Measurements from ENCODE around the gene AGBL3. TPM values are rescaled to one million over a fixed set of nuclear protein-coding genes. Genes with fewer than 3 reads are reported as not detected.

Gene AGBL3
- polyA plus RNA-seq, 2 of the 4 experiments (the other 2 are of a cell fraction) = 2.2 to 4.3 TPM

DNA sequence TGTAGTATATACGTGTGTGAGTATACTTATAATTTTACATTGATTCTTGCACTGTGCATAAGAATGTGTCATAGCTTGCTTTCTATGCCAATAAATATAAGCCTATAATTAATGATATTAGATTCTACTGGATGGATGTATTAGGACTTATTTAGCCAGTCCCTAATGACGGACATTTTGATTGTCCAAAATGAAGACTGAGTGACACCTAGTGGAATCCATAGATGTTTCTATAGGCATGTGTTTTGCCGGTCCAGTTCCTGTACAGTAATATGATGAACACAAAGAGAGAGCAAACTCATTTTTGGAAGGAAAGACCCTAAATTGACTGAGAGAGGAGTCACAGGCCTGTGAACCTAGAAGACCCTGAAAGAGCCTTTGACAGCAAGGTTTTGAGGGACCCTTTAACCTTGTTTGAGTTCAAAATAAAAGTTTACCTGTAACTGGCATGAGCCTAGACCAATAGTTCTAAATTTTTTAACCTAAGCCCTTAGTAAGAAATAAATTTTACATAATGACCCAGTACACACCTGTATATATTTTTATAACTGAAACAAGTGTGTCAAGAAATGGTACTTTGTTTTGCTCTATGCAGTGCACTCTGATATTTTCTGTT lies 42.4 kb upstream of the AGBL3 start:
- no peaks in the 10 kb centered on the region for H3K9me3 ChIP-seq
- FAIRE-seq (peak; percentile 51), ATAC-seq (peak; percentile 75 to 84; a peak in 5 of 6 replicates), DNase-seq (ENCODE audit: low read depth in 1 of 2, low spot score in 1 of 2) (peak; percentile 44 to 63)
- H3K27ac ChIP-seq = no peak overlapping the region
- ChIA-PET CTCF (interaction anchor here (0.7 to 13.2 kb wide), 17 partner anchors 9 to 312 kb away, joined by 3 to 132 read pairs (median 3); partner anchors contain the start of gene BPGM), POLR2A (no interaction called here)
- peaks cover 43% of the 10 kb centered on the region for H3K4me1 ChIP-seq
- TF ChIP-seq, protein P1, sequence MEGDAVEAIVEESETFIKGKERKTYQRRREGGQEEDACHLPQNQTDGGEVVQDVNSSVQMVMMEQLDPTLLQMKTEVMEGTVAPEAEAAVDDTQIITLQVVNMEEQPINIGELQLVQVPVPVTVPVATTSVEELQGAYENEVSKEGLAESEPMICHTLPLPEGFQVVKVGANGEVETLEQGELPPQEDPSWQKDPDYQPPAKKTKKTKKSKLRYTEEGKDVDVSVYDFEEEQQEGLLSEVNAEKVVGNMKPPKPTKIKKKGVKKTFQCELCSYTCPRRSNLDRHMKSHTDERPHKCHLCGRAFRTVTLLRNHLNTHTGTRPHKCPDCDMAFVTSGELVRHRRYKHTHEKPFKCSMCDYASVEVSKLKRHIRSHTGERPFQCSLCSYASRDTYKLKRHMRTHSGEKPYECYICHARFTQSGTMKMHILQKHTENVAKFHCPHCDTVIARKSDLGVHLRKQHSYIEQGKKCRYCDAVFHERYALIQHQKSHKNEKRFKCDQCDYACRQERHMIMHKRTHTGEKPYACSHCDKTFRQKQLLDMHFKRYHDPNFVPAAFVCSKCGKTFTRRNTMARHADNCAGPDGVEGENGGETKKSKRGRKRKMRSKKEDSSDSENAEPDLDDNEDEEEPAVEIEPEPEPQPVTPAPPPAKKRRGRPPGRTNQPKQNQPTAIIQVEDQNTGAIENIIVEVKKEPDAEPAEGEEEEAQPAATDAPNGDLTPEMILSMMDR (IDR thresholded peaks at IDR 0.05) = peak; percentile 76
- peak; percentile 84 for TF ChIP-seq SMC3 (IDR thresholded peaks at IDR 0.05)
- TF ChIP-seq RAD21 (conservative IDR thresholded peaks at IDR 0.05 in 1 of 2, IDR thresholded peaks at IDR 0.05 in 1 of 2) = peak; percentile 86 to 87
- TF ChIP-seq TFCP2L1 (CRISPR knock-in tag; IDR thresholded peaks at IDR 0.05) = no peak
- TF ChIP-seq PHF8 (IDR thresholded peaks at IDR 0.05; ENCODE audit: borderline replicate concordance, low read depth) = no peak
- TF ChIP-seq, protein P2, sequence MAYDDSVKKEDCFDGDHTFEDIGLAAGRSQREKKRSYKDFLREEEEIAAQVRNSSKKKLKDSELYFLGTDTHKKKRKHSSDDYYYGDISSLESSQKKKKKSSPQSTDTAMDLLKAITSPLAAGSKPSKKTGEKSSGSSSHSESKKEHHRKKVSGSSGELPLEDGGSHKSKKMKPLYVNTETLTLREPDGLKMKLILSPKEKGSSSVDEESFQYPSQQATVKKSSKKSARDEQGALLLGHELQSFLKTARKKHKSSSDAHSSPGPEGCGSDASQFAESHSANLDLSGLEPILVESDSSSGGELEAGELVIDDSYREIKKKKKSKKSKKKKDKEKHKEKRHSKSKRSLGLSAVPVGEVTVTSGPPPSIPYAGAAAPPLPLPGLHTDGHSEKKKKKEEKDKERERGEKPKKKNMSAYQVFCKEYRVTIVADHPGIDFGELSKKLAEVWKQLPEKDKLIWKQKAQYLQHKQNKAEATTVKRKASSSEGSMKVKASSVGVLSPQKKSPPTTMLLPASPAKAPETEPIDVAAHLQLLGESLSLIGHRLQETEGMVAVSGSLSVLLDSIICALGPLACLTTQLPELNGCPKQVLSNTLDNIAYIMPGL (CRISPR knock-in tag; IDR thresholded peaks at IDR 0.05; ENCODE audit: borderline replicate concordance) = no peak
- no peak overlapping the region for H3K4me3 ChIP-seq
- WGBS (ENCODE audit: missing lambda C conversion rate) = 62% methylated on average over 3 of the region's 3 CpGs
- no peak overlapping the region for H3K4me2 ChIP-seq

DNA sequence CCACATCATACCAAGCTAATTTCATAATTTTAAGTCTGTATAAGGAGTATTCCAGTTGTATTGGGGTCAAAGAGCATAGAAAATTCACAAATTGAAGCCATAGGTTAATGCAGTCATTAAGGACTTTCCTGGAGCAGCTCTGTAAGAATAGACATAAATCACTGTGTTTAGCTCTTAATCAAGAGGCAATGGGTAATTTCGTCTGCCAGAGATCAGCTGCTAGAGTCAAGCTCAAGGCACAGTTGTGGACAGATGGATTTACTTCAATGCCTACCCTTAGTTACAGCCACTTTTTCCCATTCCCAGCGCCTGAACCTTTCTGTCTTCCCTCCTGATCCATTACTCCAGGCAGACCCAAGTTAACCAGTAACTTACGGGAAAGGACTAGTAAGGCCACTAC lies 40.6 kb upstream of the AGBL3 start:
- no peak overlapping the region for H3K4me2 ChIP-seq
- H3K27ac ChIP-seq = no peak overlapping the region
- no peaks in the 10 kb centered on the region for H3K9me3 ChIP-seq
- WGBS (ENCODE audit: missing lambda C conversion rate) = 64% methylated on average over 3 of the region's 3 CpGs
- TF ChIP-seq FOSL2 (IDR thresholded peaks at IDR 0.05) = no peak
- no peak for TF ChIP-seq FOSL2 (CRISPR knock-in tag; IDR thresholded peaks at IDR 0.05)
- TF ChIP-seq RARB (CRISPR knock-in tag; IDR thresholded peaks at IDR 0.05) = no peak
- TF ChIP-seq GATA3 (IDR thresholded peaks at IDR 0.05; ENCODE audit: borderline replicate concordance) = no peak
- TF ChIP-seq SREBF2 (IDR thresholded peaks at IDR 0.05) = no peak
- no peak for TF ChIP-seq POLR2A (IDR thresholded peaks at IDR 0.05; ENCODE audit: low read length)
- TF ChIP-seq HOXA7 (CRISPR knock-in tag; IDR thresholded peaks at IDR 0.05) = no peak
- TF ChIP-seq MYC (IDR thresholded peaks at IDR 0.05; ENCODE audit: borderline replicate concordance, low read length) = no peak
- TF ChIP-seq REST (IDR thresholded peaks at IDR 0.05) = no peak
- no peak for TF ChIP-seq SMC3 (IDR thresholded peaks at IDR 0.05)
- no peak for TF ChIP-seq CBX8 (IDR thresholded peaks at IDR 0.05)
- no peak for TF ChIP-seq NR3C1 (IDR thresholded peaks at IDR 0.05)
- TF ChIP-seq ESRRA (IDR thresholded peaks at IDR 0.05; ENCODE audit: borderline replicate concordance, low read length) = no peak
- no peak for TF ChIP-seq ZNF302 (CRISPR knock-in tag; IDR thresholded peaks at IDR 0.05)
- no peak for TF ChIP-seq TFCP2L1 (CRISPR knock-in tag; IDR thresholded peaks at IDR 0.05)
- TF ChIP-seq EHMT2 (IDR thresholded peaks at IDR 0.05; ENCODE audit: low read depth) = no peak
- TF ChIP-seq NFE2L2 (conservative IDR thresholded peaks at IDR 0.05; ENCODE audit: low read length) = no peak
- no peak for TF ChIP-seq E2F6 (IDR thresholded peaks at IDR 0.05; ENCODE audit: borderline replicate concordance, low read depth)
- TF ChIP-seq JUN (IDR thresholded peaks at IDR 0.05) = no peak
- TF ChIP-seq, protein P3, sequence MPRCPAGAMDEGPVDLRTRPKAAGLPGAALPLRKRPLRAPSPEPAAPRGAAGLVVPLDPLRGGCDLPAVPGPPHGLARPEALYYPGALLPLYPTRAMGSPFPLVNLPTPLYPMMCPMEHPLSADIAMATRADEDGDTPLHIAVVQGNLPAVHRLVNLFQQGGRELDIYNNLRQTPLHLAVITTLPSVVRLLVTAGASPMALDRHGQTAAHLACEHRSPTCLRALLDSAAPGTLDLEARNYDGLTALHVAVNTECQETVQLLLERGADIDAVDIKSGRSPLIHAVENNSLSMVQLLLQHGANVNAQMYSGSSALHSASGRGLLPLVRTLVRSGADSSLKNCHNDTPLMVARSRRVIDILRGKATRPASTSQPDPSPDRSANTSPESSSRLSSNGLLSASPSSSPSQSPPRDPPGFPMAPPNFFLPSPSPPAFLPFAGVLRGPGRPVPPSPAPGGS (IDR thresholded peaks at IDR 0.05) = no peak
- DNase-seq (ENCODE audit: low read depth in 1 of 2, low spot score in 1 of 2) (no peak), FAIRE-seq (no peak), ATAC-seq (no peak)
- ChIA-PET CTCF (interaction anchor here (1.0 to 13.2 kb wide), 5 partner anchors 9 to 340 kb away, joined by 3 to 132 read pairs (median 4); no protein-coding TSS in a partner anchor), POLR2A (no interaction called here)
- no peak overlapping the region for H3K4me3 ChIP-seq
- peaks cover 45% of the 10 kb centered on the region for H3K4me1 ChIP-seq
